Measurements from ENCODE around the gene PSMF1.

Gene PSMF1

DNA sequence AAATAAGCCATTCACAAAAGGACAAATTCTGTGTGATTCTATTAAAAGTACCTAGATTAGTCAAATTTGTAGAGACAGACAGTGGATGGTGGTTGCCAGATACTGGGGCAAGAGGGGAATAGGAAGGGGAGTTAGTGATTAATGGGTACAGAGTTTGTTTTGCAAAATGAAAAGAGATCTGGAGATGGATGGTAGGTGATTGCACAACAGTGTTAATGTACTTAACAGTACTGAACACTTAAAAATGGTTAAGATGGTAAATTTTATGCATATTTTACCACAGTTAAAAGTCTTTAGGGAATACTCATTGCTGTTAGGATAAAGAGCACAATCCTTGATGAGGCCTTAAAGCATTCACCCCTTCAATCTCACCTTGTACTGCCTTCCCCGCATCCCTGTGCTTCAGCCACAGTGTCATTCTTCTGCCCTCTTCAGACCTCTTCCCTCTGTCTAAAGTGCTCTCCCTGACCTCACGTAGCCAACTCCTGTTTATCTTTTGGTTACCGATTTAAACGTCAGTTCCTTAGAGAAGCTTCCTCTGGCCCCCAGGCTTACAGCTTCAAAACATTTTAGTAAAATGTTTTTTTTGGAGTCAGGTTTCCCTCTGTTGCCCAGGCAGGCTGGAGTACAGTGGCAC, 11.8 kb downstream of the PSMF1 start:
- Histone ChIP-seq H3F3A (ENCODE audit: insufficient read depth, low read length) (no peaks in the 10 kb centered on the region), H3K9ac (ENCODE audit: low read length) (no peak overlapping the region), H3K4me3 (ENCODE audit: low read length) (no peak overlapping the region), H3K4me1 (ENCODE audit: low read length) (no peaks in the 10 kb centered on the region), H4K20me1 (ENCODE audit: insufficient read depth, low read length) (no peaks in the 10 kb centered on the region; the same call in 1 of the 2 replicates), H3K9me3 (replicated peaks; ENCODE audit: insufficient read depth, low read length) (no peaks in the 10 kb centered on the region), H3K27ac (ENCODE audit: low read length) (no peak overlapping the region), H2AFZ (ENCODE audit: low read length) (no peak overlapping the region), H3K79me2 (ENCODE audit: low read length) (peaks cover 52% of the 10 kb centered on the region), H3K9me2 (replicated peaks; ENCODE audit: insufficient read depth, low read length) (no peaks in the 10 kb centered on the region), H3K4me2 (ENCODE audit: low read depth, low read length) (no peak overlapping the region), H3K27me3 (replicated peaks; ENCODE audit: insufficient read depth, low read length) (no peaks in the 10 kb centered on the region), H3K36me3 (replicated peaks; ENCODE audit: insufficient read depth, low read length) (peaks cover 20% of the 10 kb centered on the region)
- TF ChIP-seq, protein P1, sequence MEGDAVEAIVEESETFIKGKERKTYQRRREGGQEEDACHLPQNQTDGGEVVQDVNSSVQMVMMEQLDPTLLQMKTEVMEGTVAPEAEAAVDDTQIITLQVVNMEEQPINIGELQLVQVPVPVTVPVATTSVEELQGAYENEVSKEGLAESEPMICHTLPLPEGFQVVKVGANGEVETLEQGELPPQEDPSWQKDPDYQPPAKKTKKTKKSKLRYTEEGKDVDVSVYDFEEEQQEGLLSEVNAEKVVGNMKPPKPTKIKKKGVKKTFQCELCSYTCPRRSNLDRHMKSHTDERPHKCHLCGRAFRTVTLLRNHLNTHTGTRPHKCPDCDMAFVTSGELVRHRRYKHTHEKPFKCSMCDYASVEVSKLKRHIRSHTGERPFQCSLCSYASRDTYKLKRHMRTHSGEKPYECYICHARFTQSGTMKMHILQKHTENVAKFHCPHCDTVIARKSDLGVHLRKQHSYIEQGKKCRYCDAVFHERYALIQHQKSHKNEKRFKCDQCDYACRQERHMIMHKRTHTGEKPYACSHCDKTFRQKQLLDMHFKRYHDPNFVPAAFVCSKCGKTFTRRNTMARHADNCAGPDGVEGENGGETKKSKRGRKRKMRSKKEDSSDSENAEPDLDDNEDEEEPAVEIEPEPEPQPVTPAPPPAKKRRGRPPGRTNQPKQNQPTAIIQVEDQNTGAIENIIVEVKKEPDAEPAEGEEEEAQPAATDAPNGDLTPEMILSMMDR (IDR thresholded peaks at IDR 0.05; ENCODE audit: low read length), result no peak
- TF ChIP-seq EZH2 (optimal IDR thresholded peaks at IDR 0.05; ENCODE audit: low read depth, low read length), result no peak
- TF ChIP-seq EZH2phosphoT487 (IDR thresholded peaks at IDR 0.05; ENCODE audit: low read length), result no peak
- no peak for DNase-seq

DNA sequence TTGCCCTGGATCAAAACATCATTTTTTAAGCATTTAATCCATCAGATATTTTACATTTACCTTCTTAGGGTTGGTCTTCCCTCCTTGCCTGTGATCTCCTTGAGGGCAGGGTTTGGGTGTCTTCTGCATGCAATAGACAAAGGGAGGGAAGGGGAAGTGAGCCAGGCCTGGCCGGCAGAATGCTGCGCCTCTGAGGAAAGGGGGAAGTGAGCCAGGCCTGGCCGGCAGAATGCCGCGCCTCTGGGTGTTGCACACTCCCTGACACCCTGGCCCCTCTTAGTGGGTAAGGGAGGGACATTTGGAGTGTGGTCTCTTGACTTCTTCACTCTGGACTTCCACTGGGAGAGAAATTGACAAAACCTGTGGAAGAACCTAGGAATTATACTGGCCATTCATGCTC, 12.4 kb downstream of the PSMF1 start:
- Histone ChIP-seq H3K4me1 (ENCODE audit: low read length) (no peaks in the 10 kb centered on the region), H3K36me3 (replicated peaks; ENCODE audit: insufficient read depth, low read length) (peaks cover 21% of the 10 kb centered on the region), H3K9me2 (replicated peaks; ENCODE audit: insufficient read depth, low read length) (no peaks in the 10 kb centered on the region), H2AFZ (ENCODE audit: low read length) (no peak overlapping the region), H3F3A (ENCODE audit: insufficient read depth, low read length) (no peaks in the 10 kb centered on the region), H4K20me1 (ENCODE audit: insufficient read depth, low read length) (no peaks in the 10 kb centered on the region; the same call in 1 of the 2 replicates), H3K4me3 (ENCODE audit: low read length) (no peak overlapping the region), H3K9ac (ENCODE audit: low read length) (no peak overlapping the region), H3K79me2 (ENCODE audit: low read length) (peaks cover 52% of the 10 kb centered on the region), H3K4me2 (ENCODE audit: low read depth, low read length) (no peak overlapping the region), H3K27me3 (replicated peaks; ENCODE audit: insufficient read depth, low read length) (no peaks in the 10 kb centered on the region), H3K9me3 (replicated peaks; ENCODE audit: insufficient read depth, low read length) (no peaks in the 10 kb centered on the region), H3K27ac (ENCODE audit: low read length) (no peak overlapping the region)
- no peak for DNase-seq
- TF ChIP-seq EZH2phosphoT487 (IDR thresholded peaks at IDR 0.05; ENCODE audit: low read length) (no peak), EZH2 (optimal IDR thresholded peaks at IDR 0.05; ENCODE audit: low read depth, low read length) (no peak)
- TF ChIP-seq, protein P1 (IDR thresholded peaks at IDR 0.05; ENCODE audit: low read length), result no peak

DNA sequence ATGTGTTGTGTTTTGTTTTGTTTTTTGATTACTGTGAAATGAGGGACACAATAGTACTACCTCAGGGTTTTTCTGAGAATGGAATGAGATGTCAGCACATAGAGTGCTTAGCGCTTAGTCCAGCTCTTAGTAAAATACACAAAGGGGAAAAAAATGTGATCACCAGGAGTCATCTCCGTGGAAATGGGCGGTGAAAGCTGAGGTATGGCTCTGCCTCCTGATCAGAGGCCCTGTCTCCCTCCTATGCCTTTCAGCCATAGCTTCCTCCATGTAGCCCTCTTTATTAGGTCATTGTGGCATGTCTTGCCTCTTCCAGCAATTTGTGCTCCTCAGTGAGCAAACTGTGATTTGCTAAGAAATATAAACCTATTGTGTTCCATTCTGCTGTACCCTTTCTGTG, 13.0 kb downstream of the PSMF1 start:
- H3K79me2 ChIP-seq (ENCODE audit: low read length), result peaks cover 52% of the 10 kb centered on the region
- no peaks in the 10 kb centered on the region for H3K9me3 ChIP-seq (replicated peaks; ENCODE audit: insufficient read depth, low read length)
- H3K4me1 ChIP-seq (ENCODE audit: low read length), result no peaks in the 10 kb centered on the region
- H3F3A ChIP-seq (ENCODE audit: insufficient read depth, low read length), result no peaks in the 10 kb centered on the region
- H3K9me2 ChIP-seq (replicated peaks; ENCODE audit: insufficient read depth, low read length), result no peaks in the 10 kb centered on the region
- H4K20me1 ChIP-seq (ENCODE audit: insufficient read depth, low read length), result no peaks in the 10 kb centered on the region; the same call in 1 of the 2 replicates
- H2AFZ ChIP-seq (ENCODE audit: low read length), result no peak overlapping the region
- H3K27ac ChIP-seq (ENCODE audit: low read length), result no peak overlapping the region
- no peak overlapping the region for H3K4me3 ChIP-seq (ENCODE audit: low read length)
- TF ChIP-seq EZH2phosphoT487 (IDR thresholded peaks at IDR 0.05; ENCODE audit: low read length) (no peak), EZH2 (optimal IDR thresholded peaks at IDR 0.05; ENCODE audit: low read depth, low read length) (no peak)
- TF ChIP-seq, protein P1 (IDR thresholded peaks at IDR 0.05; ENCODE audit: low read length), result no peak
- no peak overlapping the region for H3K9ac ChIP-seq (ENCODE audit: low read length)
- H3K4me2 ChIP-seq (ENCODE audit: low read depth, low read length), result no peak overlapping the region
- H3K36me3 ChIP-seq (replicated peaks; ENCODE audit: insufficient read depth, low read length), result peaks cover 22% of the 10 kb centered on the region
- no peaks in the 10 kb centered on the region for H3K27me3 ChIP-seq (replicated peaks; ENCODE audit: insufficient read depth, low read length)
- DNase-seq, result no peak

Data from MM.1S (cell line).